Measurements from ENCODE around the gene BNIP3. TPM values are rescaled to one million over a fixed set of nuclear protein-coding genes. Genes with fewer than 3 reads are reported as not detected.
"Not testable (repeated sequence)": the region's sequence is repeated elsewhere in the genome, so short reads cannot be mapped to it uniquely, and the experiment has no call there.

BNIP3 gene
- total RNA-seq, 4 donors from 2014 or later: 118 to 175 (median 137) TPM

GRCh38 chr10:131959841-131960240 lies 21.9 kb downstream of the BNIP3 start:
- H3K36me3 ChIP-seq: peaks cover 0 to 93% (median 2%) of the 10 kb centered on the region in 3 donors
- H3K9me3 ChIP-seq: peaks cover 0 to 3% (median 0%) of the 10 kb centered on the region in 4 donors
- no peaks in the 10 kb centered on the region for H3K4me1 ChIP-seq
- WGBS, 2 donors: 88 to 91% methylated on average over 12 to 19 of the region's 19 CpGs
- TF ChIP-seq, protein P1, sequence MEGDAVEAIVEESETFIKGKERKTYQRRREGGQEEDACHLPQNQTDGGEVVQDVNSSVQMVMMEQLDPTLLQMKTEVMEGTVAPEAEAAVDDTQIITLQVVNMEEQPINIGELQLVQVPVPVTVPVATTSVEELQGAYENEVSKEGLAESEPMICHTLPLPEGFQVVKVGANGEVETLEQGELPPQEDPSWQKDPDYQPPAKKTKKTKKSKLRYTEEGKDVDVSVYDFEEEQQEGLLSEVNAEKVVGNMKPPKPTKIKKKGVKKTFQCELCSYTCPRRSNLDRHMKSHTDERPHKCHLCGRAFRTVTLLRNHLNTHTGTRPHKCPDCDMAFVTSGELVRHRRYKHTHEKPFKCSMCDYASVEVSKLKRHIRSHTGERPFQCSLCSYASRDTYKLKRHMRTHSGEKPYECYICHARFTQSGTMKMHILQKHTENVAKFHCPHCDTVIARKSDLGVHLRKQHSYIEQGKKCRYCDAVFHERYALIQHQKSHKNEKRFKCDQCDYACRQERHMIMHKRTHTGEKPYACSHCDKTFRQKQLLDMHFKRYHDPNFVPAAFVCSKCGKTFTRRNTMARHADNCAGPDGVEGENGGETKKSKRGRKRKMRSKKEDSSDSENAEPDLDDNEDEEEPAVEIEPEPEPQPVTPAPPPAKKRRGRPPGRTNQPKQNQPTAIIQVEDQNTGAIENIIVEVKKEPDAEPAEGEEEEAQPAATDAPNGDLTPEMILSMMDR (IDR thresholded peaks at IDR 0.05): no peak
- TF ChIP-seq EP300 (IDR thresholded peaks at IDR 0.05): no peak
- TF ChIP-seq POLR2A (IDR thresholded peaks at IDR 0.05): no peak
- H3K4me3 ChIP-seq: no peak overlapping the region
- no peak overlapping the region for H3K27ac ChIP-seq
- no peak for DNase-seq (ENCODE audit: low spot score in 2 of 2)
- no peaks in the 10 kb centered on the region for H3K27me3 ChIP-seq

GRCh38 chr10:131955591-131956340 lies 26.0 kb downstream of the BNIP3 start:
- 93 to 94% methylated on average over 38 of the region's 38 CpGs for WGBS, 2 donors
- Histone ChIP-seq H3K36me3 (peaks cover 0 to 85% (median 2%) of the 10 kb centered on the region in 3 donors), H3K27me3 (no peaks in the 10 kb centered on the region), H3K4me3 (no peak overlapping the region), H3K9me3 (no peaks in the 10 kb centered on the region), H3K4me1 (no peaks in the 10 kb centered on the region), H3K27ac (no peak overlapping the region)
- no peak for TF ChIP-seq EP300 (IDR thresholded peaks at IDR 0.05)
- TF ChIP-seq, protein P1 (IDR thresholded peaks at IDR 0.05): no peak
- no peak for TF ChIP-seq POLR2A (IDR thresholded peaks at IDR 0.05)
- DNase-seq (ENCODE audit: low spot score in 2 of 2): no peak

GRCh38 chr10:131954356-131954965 lies 27.3 kb downstream of the BNIP3 start:
- WGBS, 2 donors: 91 to 93% methylated on average over 21 of the region's 21 CpGs
- no peaks in the 10 kb centered on the region for H3K4me1 ChIP-seq
- peaks cover 0 to 83% (median 2%) of the 10 kb centered on the region in 3 donors for H3K36me3 ChIP-seq
- H3K9me3 ChIP-seq: no peaks in the 10 kb centered on the region
- TF ChIP-seq, protein P1 (IDR thresholded peaks at IDR 0.05): no peak
- TF ChIP-seq EP300 (IDR thresholded peaks at IDR 0.05) (no peak), POLR2A (IDR thresholded peaks at IDR 0.05) (no peak)
- DNase-seq (ENCODE audit: low spot score in 2 of 2): no peak
- no peaks in the 10 kb centered on the region for H3K27me3 ChIP-seq
- no peak overlapping the region for H3K4me3 ChIP-seq
- H3K27ac ChIP-seq: no peak overlapping the region

DNA sequence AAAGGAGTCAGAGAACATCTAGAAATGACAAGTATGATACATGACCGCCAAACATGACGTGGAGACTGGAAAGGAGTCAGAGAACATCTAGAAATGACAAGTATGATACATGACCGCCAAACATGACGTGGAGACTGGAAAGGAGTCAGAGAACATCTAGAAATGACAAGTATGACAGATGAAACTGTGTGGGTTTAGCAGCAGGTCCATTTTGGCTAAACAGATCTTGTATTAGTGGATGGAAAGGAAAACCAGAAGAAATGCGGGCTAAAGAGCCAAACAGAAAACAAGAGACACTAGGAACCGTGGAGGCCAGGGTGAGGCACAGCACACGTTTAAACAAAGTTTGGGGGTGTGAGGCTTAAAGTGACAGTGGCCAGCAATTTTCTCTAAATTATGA lies 31.8 kb downstream of the BNIP3 start:
- not testable (repeated sequence) for H3K4me3 ChIP-seq; H3K4me1 ChIP-seq; H3K27me3 ChIP-seq; DNase-seq (ENCODE audit: low spot score in 2 of 2); H3K27ac ChIP-seq; H3K9me3 ChIP-seq
- WGBS, 2 donors: 76 to 84% methylated on average over 6 of the region's 7 CpGs
- H3K36me3 ChIP-seq: peaks cover 5 to 84% (median 18%) of the 10 kb centered on the region in 3 donors

- Histone ChIP-seq H3K9me3 (no peaks in the 10 kb centered on the region), H3K4me3 (no peak overlapping the region), H3K36me3 (peaks cover 6 to 84% (median 18%) of the 10 kb centered on the region in 3 donors), H3K27ac (no peak overlapping the region), H3K27me3 (no peaks in the 10 kb centered on the region), H3K4me1 (no peaks in the 10 kb centered on the region)
- DNase-seq (ENCODE audit: low spot score in 2 of 2): no peak
- TF ChIP-seq EP300 (IDR thresholded peaks at IDR 0.05) (no peak), POLR2A (IDR thresholded peaks at IDR 0.05) (no peak)
- TF ChIP-seq, protein P1 (IDR thresholded peaks at IDR 0.05): no peak
- 96 to 98% methylated on average over 15 to 22 of the region's 23 CpGs for WGBS, 2 donors
Measured at GRCh38 chr10:131949041-131949862, 32.5 kb downstream of the BNIP3 start.

All from tibial nerve (tissue), 4 donors.